Liver (tissue), 3 donors: ENCODE measurements around the gene HENMT1.

Experiments used
- ATF3 ChIP-seq: IDR thresholded peaks from 2 replicates; pipeline ENCODE4 v1.6.1; 2016; ENCODE audit warnings: antibody characterized with exemption
- CTCF ChIP-seq: fragments of 150-350 bp; IDR thresholded peaks from 2 replicates; pipeline ENCODE4 v1.5.1; 2017; ENCODE audit warnings: improper control_type of control experiment, low read depth, low read length; ENCODE audit not compliant: missing input control
- EGR1 ChIP-seq, 2 donors: IDR thresholded peaks; 2 replicates each; pipeline ENCODE4 v1.6.1; 2016 to 2018; ENCODE audit warnings: antibody characterized with exemption in 2 of 2, low read depth in 2 of 2
- FOXA1 ChIP-seq: IDR thresholded peaks from 2 replicates; pipeline ENCODE4 v1.6.1; 2016; ENCODE audit warnings: antibody characterized with exemption
- GABPA ChIP-seq, 2 donors: IDR thresholded peaks in 1 of 2; conservative IDR thresholded peaks in 1 of 2; 2 replicates each; pipeline ENCODE4 v1.6.1; 2016; ENCODE audit warnings: antibody characterized with exemption in 2 of 2, mild to moderate bottlenecking in 1 of 2, moderate library complexity in 1 of 2
- MAX ChIP-seq: IDR thresholded peaks from 2 replicates; pipeline ENCODE4 v1.6.1; 2016; ENCODE audit warnings: antibody characterized with exemption
- RAD21 ChIP-seq, 2 donors: IDR thresholded peaks; 2 replicates each; pipeline ENCODE4 v1.6.1; 2016; ENCODE audit warnings: antibody characterized with exemption in 2 of 2, mild to moderate bottlenecking in 2 of 2
- REST ChIP-seq: IDR thresholded peaks from 2 replicates; pipeline ENCODE4 v1.6.1; 2016; ENCODE audit warnings: antibody characterized with exemption, mild to moderate bottlenecking
- SP1 ChIP-seq: IDR thresholded peaks from 2 replicates; pipeline ENCODE4 v1.6.1; 2018; ENCODE audit warnings: antibody characterized with exemption, mild to moderate bottlenecking
- TAF1 ChIP-seq: conservative IDR thresholded peaks from 2 replicates; pipeline ENCODE4 v1.6.1; 2016; ENCODE audit warnings: antibody characterized with exemption, mild to moderate bottlenecking
- YY1 ChIP-seq: IDR thresholded peaks from 2 replicates; pipeline ENCODE4 v1.6.1; 2016; ENCODE audit warnings: antibody characterized with exemption, mild to moderate bottlenecking
- ZBTB33 ChIP-seq: IDR thresholded peaks from 2 replicates; pipeline ENCODE4 v1.6.1; 2016; ENCODE audit warnings: antibody characterized with exemption
- donor health status: healthy.
- donor health status: healthy.

GRCh38 chr1:108617008-108617723, 43.7 kb downstream of the HENMT1 start:
- TF ChIP-seq YY1 (no peak), MAX (no peak), SP1 (no peak), TAF1 (no peak), CTCF (no peak), REST (no peak), EGR1 (IDR thresholded peaks at IDR 0.05; ENCODE audit: low read depth in 2 of 2) (no peak), GABPA (IDR thresholded peaks at IDR 0.05 in 1 of 2, conservative IDR thresholded peaks at IDR 0.05 in 1 of 2) (no peak), ATF3 (no peak), RAD21 (IDR thresholded peaks at IDR 0.05) (no peak), FOXA1 (no peak), ZBTB33 (no peak)
